Measurements from ENCODE around the gene PLEKHG7. TPM values are rescaled to one million over a fixed set of nuclear protein-coding genes. Genes with fewer than 3 reads are reported as not detected.

The PLEKHG7 gene
- total RNA-seq, 6 experiments from 2014 or later, result 0.15 to 0.49 (median 0.23) TPM

- Histone ChIP-seq H3K9me3 (no peaks in the 10 kb centered on the region), H3K27me3 (no peaks in the 10 kb centered on the region), H3K36me3 (peaks cover 0 to 19% (median 0%) of the 10 kb centered on the region in 4 donors), H3K27ac (no peak overlapping the region), H3K4me1 (peaks cover 0 to 16% (median 5%) of the 10 kb centered on the region in 4 donors), H3K4me3 (no peak overlapping the region)
- DNase-seq (no peak), ATAC-seq (no peak)
- intact Hi-C loops (cut with DNase I), result no loop called here
- no peak for TF ChIP-seq POLR2A (IDR thresholded peaks at IDR 0.05)
- TF ChIP-seq, protein P1, sequence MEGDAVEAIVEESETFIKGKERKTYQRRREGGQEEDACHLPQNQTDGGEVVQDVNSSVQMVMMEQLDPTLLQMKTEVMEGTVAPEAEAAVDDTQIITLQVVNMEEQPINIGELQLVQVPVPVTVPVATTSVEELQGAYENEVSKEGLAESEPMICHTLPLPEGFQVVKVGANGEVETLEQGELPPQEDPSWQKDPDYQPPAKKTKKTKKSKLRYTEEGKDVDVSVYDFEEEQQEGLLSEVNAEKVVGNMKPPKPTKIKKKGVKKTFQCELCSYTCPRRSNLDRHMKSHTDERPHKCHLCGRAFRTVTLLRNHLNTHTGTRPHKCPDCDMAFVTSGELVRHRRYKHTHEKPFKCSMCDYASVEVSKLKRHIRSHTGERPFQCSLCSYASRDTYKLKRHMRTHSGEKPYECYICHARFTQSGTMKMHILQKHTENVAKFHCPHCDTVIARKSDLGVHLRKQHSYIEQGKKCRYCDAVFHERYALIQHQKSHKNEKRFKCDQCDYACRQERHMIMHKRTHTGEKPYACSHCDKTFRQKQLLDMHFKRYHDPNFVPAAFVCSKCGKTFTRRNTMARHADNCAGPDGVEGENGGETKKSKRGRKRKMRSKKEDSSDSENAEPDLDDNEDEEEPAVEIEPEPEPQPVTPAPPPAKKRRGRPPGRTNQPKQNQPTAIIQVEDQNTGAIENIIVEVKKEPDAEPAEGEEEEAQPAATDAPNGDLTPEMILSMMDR (IDR thresholded peaks at IDR 0.05), result no peak
These were observed 72.6 kb downstream of the PLEKHG7 start for GRCh38 chr12:92775416-92775815.

- peak in 1 of 4 donors; percentile 41 for ATAC-seq
- Histone ChIP-seq H3K27me3 (no peaks in the 10 kb centered on the region), H3K4me3 (no peak overlapping the region), H3K9me3 (no peaks in the 10 kb centered on the region), H3K27ac (no peak overlapping the region), H3K4me1 (peaks cover 0 to 12% (median 3%) of the 10 kb centered on the region in 4 donors), H3K36me3 (peaks cover 0 to 19% (median 0%) of the 10 kb centered on the region in 4 donors)
- intact Hi-C loops (cut with DNase I), result no loop called here
- WGBS (ENCODE audit: insufficient coverage, low coverage, low lambda C conversion rate, missing lambda C conversion rate), result 48% methylated on average over 3 of the region's 3 CpGs
- no peak for DNase-seq
- TF ChIP-seq POLR2A (IDR thresholded peaks at IDR 0.05), result no peak
- TF ChIP-seq, protein P1 (IDR thresholded peaks at IDR 0.05), result no peak
These were observed 75.7 kb downstream of the PLEKHG7 start for GRCh38 chr12:92778525-92778924.

DNA sequence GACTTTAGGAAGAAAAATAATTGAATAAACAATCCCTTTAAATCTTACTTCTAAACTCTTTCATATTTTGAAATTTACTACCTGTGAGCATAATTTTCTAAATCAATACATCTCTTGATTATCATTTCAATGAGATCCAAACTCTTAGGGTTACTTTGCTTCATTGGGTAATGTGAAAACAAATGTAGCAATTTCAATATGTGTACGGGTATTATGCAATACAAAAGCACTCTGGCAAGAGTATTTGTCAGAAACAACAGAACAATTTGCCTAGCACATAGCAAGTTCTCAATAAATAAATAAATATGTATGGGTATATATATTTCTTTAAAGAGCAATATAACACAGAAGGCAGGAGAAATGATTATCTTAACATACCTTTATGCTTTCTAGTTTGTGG lies 77.1 kb downstream of the PLEKHG7 start:
- intact Hi-C loops (cut with DNase I), result no loop called here
- 26% methylated on average over 1 of the region's 1 CpG for WGBS (ENCODE audit: insufficient coverage, low coverage, low lambda C conversion rate, missing lambda C conversion rate)
- peak; percentile 71 to 90 (median 82) for ATAC-seq

GRCh38 chr12:92784356-92784755 lies 81.6 kb downstream of the PLEKHG7 start:
- Histone ChIP-seq H3K27me3 (no peaks in the 10 kb centered on the region), H3K27ac (no peak overlapping the region), H3K4me3 (no peak overlapping the region), H3K36me3 (no peaks in the 10 kb centered on the region), H3K9me3 (no peaks in the 10 kb centered on the region), H3K4me1 (peaks cover 0 to 12% (median 3%) of the 10 kb centered on the region in 4 donors)
- TF ChIP-seq, protein P1 (IDR thresholded peaks at IDR 0.05), result no peak
- TF ChIP-seq POLR2A (IDR thresholded peaks at IDR 0.05), result no peak
- WGBS (ENCODE audit: insufficient coverage, low coverage, low lambda C conversion rate, missing lambda C conversion rate), result 58% methylated on average over 1 of the region's 1 CpG
- intact Hi-C loops (cut with DNase I), result no loop called here
- no peak for DNase-seq
- ATAC-seq, result no peak

More for the DNA sequence above, 77.1 kb downstream of the PLEKHG7 start:
- no peak overlapping the region for H3K27ac ChIP-seq
- H3K4me1 ChIP-seq, result peaks cover 0 to 12% (median 3%) of the 10 kb centered on the region in 4 donors
- TF ChIP-seq POLR2A (IDR thresholded peaks at IDR 0.05), result no peak
- TF ChIP-seq, protein P1 (IDR thresholded peaks at IDR 0.05), result no peak
- no peak for DNase-seq
- peaks cover 0 to 19% (median 0%) of the 10 kb centered on the region in 4 donors for H3K36me3 ChIP-seq
- H3K27me3 ChIP-seq, result no peaks in the 10 kb centered on the region
- no peaks in the 10 kb centered on the region for H3K9me3 ChIP-seq
- H3K4me3 ChIP-seq, result no peak overlapping the region

All from right lobe of liver (tissue), 6 donors.